ENCODE data around the gene PLCB1. TPM values are rescaled to one million over a fixed set of nuclear protein-coding genes. Genes with fewer than 3 reads are reported as not detected.

The PLCB1 gene
- total and polyA plus RNA-seq, 2 of the 4 experiments (the other 2 are of a cell fraction), result 5.6 to 16.1 TPM

DNA sequence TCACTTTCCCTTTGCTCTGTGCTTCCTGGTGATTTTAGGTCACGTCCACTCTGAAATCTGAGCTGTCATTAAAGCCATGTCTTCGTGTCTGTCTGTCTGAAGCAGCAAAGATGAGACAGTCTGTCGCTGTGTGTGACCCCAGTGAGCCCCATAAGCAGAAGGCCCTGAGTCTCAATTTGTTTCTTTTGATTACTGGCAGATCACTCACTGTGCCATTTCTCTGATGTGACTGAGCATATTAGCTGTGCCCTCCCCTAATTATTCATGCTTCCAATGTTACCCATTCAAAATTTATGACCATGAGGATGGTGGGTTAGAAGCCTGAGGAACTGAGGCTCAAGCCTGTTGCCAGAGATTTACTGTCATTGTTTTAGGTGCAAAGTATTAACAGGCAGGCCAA, 117.6 kb downstream of the PLCB1 start:
- Histone ChIP-seq H2BK20ac (ENCODE audit: low read depth, low read length) (no peak overlapping the region), H2BK5ac (ENCODE audit: low read depth, low read length, poor library complexity, severe bottlenecking) (no peak overlapping the region), H2BK120ac (ENCODE audit: low read depth, low read length) (no peak overlapping the region), H3K4me2 (ENCODE audit: low read depth, low read length) (no peak overlapping the region), H3K9me3 (ENCODE audit: control insufficient read depth, insufficient read depth, low read length) (no peaks in the 10 kb centered on the region), H3K79me1 (ENCODE audit: low read depth in 1 of 2, low read length in 2 of 2) (peaks cover 3 to 36% of the 10 kb centered on the region in 2 experiments; a peak in 2 of 4 replicates), H2BK15ac (ENCODE audit: low read depth, low read length) (no peak overlapping the region), H2AK9ac (replicated peaks; ENCODE audit: low read depth, low read length, poor library complexity) (no peak overlapping the region), H3K14ac (replicated peaks; ENCODE audit: low read depth, low read length) (no peak overlapping the region), H4K91ac (ENCODE audit: insufficient read depth, low read depth, low read length) (no peak overlapping the region), H3K18ac (ENCODE audit: low read depth, low read length) (no peak overlapping the region), H4K20me1 (ENCODE audit: insufficient read depth, low read length) (no peaks in the 10 kb centered on the region), H3K56ac (ENCODE audit: extremely low read depth, insufficient read depth, low read length) (no peak overlapping the region), H4K8ac (ENCODE audit: low read depth in 2 of 2, low read length in 2 of 2) (no peak overlapping the region), H3K36me3 (ENCODE audit: control insufficient read depth, insufficient read depth, low read length) (no peaks in the 10 kb centered on the region), H3K27ac (ENCODE audit: insufficient read depth, low read length) (no peak overlapping the region), H4K5ac (ENCODE audit: low read depth, low read length) (no peak overlapping the region), H3K4me3 (ENCODE audit: insufficient read depth, low read depth, low read length) (no peak overlapping the region), H3K9me1 (ENCODE audit: insufficient read depth, low read length) (no peaks in the 10 kb centered on the region), H3K4me1 (ENCODE audit: control insufficient read depth, insufficient read depth, low read length) (peaks cover 4% of the 10 kb centered on the region), H3K4ac (ENCODE audit: low read depth, low read length) (peak overlapping the region; percentile 19; the same call in 1 of the 2 replicates), H3K9ac (ENCODE audit: low read depth, low read length) (no peak overlapping the region), H3K23ac (ENCODE audit: low read depth, low read length) (no peak overlapping the region), H2AFZ (replicated peaks; ENCODE audit: low read length, poor library complexity) (no peak overlapping the region), H3K27me3 (ENCODE audit: control insufficient read depth, insufficient read depth, low read length) (no peaks in the 10 kb centered on the region), H2AK5ac (ENCODE audit: low read depth, low read length) (peak overlapping the region; percentile 61)
- 76% methylated on average over 3 of the region's 3 CpGs; no CpG with 5 or more reads in 1 of the 2 experiments for WGBS, 2 experiments (ENCODE audit: extremely low coverage in 2 of 2, insufficient read length in 1 of 2)
- no TSS peak for BruUV-seq (replicated peaks)
- intact Hi-C loops (cut with micrococcal nuclease), result no loop called here
- TF ChIP-seq, protein P1, sequence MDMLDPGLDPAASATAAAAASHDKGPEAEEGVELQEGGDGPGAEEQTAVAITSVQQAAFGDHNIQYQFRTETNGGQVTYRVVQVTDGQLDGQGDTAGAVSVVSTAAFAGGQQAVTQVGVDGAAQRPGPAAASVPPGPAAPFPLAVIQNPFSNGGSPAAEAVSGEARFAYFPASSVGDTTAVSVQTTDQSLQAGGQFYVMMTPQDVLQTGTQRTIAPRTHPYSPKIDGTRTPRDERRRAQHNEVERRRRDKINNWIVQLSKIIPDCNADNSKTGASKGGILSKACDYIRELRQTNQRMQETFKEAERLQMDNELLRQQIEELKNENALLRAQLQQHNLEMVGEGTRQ (IDR thresholded peaks at IDR 0.05; ENCODE audit: low read depth, low read length), result no peak
- TF ChIP-seq CEBPB (IDR thresholded peaks at IDR 0.05; ENCODE audit: low read depth, low read length) (no peak), NFE2L2 (IDR thresholded peaks at IDR 0.05; ENCODE audit: low read depth, low read length) (no peak), POLR2A (IDR thresholded peaks at IDR 0.05; ENCODE audit: low read depth, low read length) (no peak), MAZ (IDR thresholded peaks at IDR 0.05; ENCODE audit: borderline replicate concordance, low read depth, low read length) (no peak), RCOR1 (IDR thresholded peaks at IDR 0.05; ENCODE audit: insufficient replicate concordance, low read length) (no peak), MAFK (IDR thresholded peaks at IDR 0.05; ENCODE audit: low read depth, low read length) (no peak), BHLHE40 (IDR thresholded peaks at IDR 0.05; ENCODE audit: low read depth, low read length) (no peak), RAD21 (IDR thresholded peaks at IDR 0.05; ENCODE audit: low read length) (no peak), SMC3 (IDR thresholded peaks at IDR 0.05; ENCODE audit: low read depth, low read length) (no peak), FOS (IDR thresholded peaks at IDR 0.05; ENCODE audit: low read depth, low read length) (no peak), RFX5 (IDR thresholded peaks at IDR 0.05; ENCODE audit: low read depth, low read length) (no peak), MXI1 (IDR thresholded peaks at IDR 0.05; ENCODE audit: borderline replicate concordance, low read depth, low read length) (no peak), CHD1 (IDR thresholded peaks at IDR 0.05; ENCODE audit: low read depth, low read length) (no peak)
- TF ChIP-seq, protein P2, sequence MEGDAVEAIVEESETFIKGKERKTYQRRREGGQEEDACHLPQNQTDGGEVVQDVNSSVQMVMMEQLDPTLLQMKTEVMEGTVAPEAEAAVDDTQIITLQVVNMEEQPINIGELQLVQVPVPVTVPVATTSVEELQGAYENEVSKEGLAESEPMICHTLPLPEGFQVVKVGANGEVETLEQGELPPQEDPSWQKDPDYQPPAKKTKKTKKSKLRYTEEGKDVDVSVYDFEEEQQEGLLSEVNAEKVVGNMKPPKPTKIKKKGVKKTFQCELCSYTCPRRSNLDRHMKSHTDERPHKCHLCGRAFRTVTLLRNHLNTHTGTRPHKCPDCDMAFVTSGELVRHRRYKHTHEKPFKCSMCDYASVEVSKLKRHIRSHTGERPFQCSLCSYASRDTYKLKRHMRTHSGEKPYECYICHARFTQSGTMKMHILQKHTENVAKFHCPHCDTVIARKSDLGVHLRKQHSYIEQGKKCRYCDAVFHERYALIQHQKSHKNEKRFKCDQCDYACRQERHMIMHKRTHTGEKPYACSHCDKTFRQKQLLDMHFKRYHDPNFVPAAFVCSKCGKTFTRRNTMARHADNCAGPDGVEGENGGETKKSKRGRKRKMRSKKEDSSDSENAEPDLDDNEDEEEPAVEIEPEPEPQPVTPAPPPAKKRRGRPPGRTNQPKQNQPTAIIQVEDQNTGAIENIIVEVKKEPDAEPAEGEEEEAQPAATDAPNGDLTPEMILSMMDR (conservative IDR thresholded peaks at IDR 0.05; ENCODE audit: low read depth, low read length), result no peak
- TF ChIP-seq, protein P3, sequence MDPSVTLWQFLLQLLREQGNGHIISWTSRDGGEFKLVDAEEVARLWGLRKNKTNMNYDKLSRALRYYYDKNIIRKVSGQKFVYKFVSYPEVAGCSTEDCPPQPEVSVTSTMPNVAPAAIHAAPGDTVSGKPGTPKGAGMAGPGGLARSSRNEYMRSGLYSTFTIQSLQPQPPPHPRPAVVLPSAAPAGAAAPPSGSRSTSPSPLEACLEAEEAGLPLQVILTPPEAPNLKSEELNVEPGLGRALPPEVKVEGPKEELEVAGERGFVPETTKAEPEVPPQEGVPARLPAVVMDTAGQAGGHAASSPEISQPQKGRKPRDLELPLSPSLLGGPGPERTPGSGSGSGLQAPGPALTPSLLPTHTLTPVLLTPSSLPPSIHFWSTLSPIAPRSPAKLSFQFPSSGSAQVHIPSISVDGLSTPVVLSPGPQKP (IDR thresholded peaks at IDR 0.05; ENCODE audit: borderline replicate concordance, low read depth, low read length), result no peak
- ChIA-PET POLR2A (ENCODE audit: unreplicated experiment) (no interaction called here), CTCF (interaction anchor here (0.6 kb wide), 1 partner anchor 17 kb away, joined by 3 read pairs; no protein-coding TSS in a partner anchor)
- no peak for DNase-seq
- in situ Hi-C loops (cut with MboI; ENCODE audit: low sequenced_read_pairs), result no loop called here
- ATAC-seq (ENCODE audit: low read depth), result no peak
- dilution Hi-C loops (cut with HindIII; ENCODE audit: low sequenced_read_pairs, unreplicated experiment), result no loop called here
